HUES48 (cell line): ENCODE data around the gene WDPCP.

Experiments used
- H3K27ac ChIP-seq: one replicate; pipeline ENCODE4 v1.7.0; 2013; ENCODE audit warnings: low read depth, low read length, inconsistent platforms
- H3K27me3 ChIP-seq: 2 replicates; pipeline ENCODE4 v1.6.1; 2013; ENCODE audit warnings: mild to moderate bottlenecking, low read length; ENCODE audit not compliant: control insufficient read depth, insufficient read depth
- H3K36me3 ChIP-seq: 2 replicates; pipeline ENCODE4 v1.6.1; 2013; ENCODE audit warnings: low read length; ENCODE audit not compliant: control insufficient read depth, insufficient read depth
- H3K4me1 ChIP-seq: 2 replicates; pipeline ENCODE4 v1.6.1; 2013; ENCODE audit warnings: mild to moderate bottlenecking, low read length; ENCODE audit not compliant: control insufficient read depth, insufficient read depth
- H3K4me3 ChIP-seq: 2 replicates; pipeline ENCODE4 v1.5.1; 2013; ENCODE audit warnings: mild to moderate bottlenecking, low read depth, low read length
- H3K9ac ChIP-seq: 2 replicates; pipeline ENCODE4 v1.6.1; 2013; ENCODE audit warnings: mild to moderate bottlenecking, low read depth, low read length, moderate library complexity
- H3K9me3 ChIP-seq: 2 replicates; pipeline ENCODE4 v1.6.1; 2013; ENCODE audit warnings: low read length; ENCODE audit not compliant: control insufficient read depth, insufficient read depth

WDPCP gene

DNA sequence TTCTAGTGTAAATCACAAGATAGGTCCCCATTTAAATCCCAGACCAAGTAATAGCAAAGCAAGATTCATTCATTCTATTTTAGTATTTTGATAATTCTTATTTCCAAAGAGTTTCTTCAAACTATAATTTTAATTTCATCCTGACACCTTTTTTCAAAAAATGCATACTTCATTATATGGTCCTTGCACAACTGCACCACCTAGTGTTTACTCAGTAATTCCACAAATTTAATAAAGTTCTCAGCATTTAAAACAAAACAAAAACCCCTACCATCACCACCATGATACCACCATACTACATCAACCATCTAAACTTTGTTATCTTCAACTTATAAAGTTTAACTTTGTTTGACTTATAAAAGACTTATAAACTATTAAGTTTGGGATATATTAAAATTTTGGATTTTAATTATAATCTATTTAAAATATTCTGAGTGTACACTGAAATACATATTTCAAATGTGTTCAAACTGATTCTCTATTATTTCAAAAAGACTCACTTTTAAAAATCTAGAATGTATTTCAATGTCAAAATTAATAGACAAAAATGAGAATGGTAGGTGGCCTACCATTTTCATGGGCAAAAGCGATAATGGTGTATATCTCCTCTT is 44.2 kb downstream of the WDPCP start:
- H3K9me3 ChIP-seq, result no peaks in the 10 kb centered on the region
- no peaks in the 10 kb centered on the region for H3K27me3 ChIP-seq
- H3K4me3 ChIP-seq, result no peak overlapping the region

DNA sequence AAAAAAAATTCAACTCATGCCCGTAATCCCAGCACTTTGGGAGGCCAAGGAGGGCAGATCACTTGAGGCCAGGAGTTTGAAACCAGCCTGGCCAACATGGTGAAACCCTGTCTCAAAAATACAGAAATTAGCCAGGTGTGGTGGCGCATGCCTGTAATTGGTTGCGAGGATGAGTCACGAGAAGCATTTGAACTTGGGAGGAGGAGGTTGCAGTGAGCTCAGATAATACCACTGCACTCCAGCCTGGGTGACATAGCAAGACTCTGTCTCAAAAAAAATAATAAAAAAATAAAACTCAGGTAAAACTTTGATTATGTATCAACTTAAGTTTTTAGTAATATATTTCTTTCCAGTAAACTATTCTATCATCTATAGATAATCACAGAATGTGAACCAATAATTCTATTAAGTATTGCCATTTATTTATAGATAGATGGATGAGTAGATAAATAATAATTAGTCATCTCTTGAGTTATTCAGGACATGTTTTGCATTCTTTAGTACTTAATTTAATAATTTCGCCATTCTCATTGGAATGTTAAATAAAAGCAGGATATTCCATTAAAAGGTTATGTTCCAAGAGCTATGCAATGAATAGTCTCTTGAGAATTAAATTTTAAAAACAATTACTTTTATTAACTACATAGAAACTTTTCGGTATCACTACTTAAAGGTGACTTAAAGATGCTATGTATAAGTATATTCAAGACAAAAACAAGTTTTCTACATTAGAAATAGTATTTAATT is 48.7 kb downstream of the WDPCP start:
- no peaks in the 10 kb centered on the region for H3K9me3 ChIP-seq
- H3K27ac ChIP-seq, result no peak overlapping the region

More for the DNA sequence above, 44.2 kb downstream of the WDPCP start:
- no peaks in the 10 kb centered on the region for H3K36me3 ChIP-seq
- H3K27ac ChIP-seq, result no peak overlapping the region
- H3K4me1 ChIP-seq, result peaks cover 11% of the 10 kb centered on the region
- H3K9ac ChIP-seq, result no peak overlapping the region

DNA sequence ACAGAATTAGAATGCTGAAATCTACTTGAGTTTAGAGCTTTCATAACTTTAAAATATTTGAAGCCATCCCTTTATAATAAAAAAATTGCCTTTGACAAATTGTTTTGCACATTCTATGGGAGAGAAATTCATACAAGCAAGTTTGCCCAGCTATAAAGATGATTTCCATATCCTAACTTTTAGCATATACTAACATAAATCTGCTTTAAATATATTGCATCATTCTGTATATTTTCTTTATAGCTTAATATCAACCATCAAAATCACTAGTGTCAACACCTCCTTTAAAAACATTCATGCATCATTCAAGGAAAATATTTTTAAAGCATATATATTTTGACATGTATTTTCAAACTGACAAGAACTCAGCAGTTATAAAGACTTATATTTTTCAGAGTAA is 49.9 kb downstream of the WDPCP start:
- H3K4me1 ChIP-seq, result no peaks in the 10 kb centered on the region; the same call in 1 of the 2 replicates
- H3K9me3 ChIP-seq, result no peaks in the 10 kb centered on the region
- no peak overlapping the region for H3K9ac ChIP-seq
- H3K27ac ChIP-seq, result no peak overlapping the region
- H3K4me3 ChIP-seq, result no peak overlapping the region
- H3K27me3 ChIP-seq, result no peaks in the 10 kb centered on the region
- H3K36me3 ChIP-seq, result no peaks in the 10 kb centered on the region

More for the DNA sequence above, 48.7 kb downstream of the WDPCP start:
- H3K4me1 ChIP-seq, result peaks cover 5% of the 10 kb centered on the region; the same call in 1 of the 2 replicates
- H3K36me3 ChIP-seq, result no peaks in the 10 kb centered on the region
- H3K27me3 ChIP-seq, result no peaks in the 10 kb centered on the region
- H3K9ac ChIP-seq, result no peak overlapping the region
- H3K4me3 ChIP-seq, result no peak overlapping the region

DNA sequence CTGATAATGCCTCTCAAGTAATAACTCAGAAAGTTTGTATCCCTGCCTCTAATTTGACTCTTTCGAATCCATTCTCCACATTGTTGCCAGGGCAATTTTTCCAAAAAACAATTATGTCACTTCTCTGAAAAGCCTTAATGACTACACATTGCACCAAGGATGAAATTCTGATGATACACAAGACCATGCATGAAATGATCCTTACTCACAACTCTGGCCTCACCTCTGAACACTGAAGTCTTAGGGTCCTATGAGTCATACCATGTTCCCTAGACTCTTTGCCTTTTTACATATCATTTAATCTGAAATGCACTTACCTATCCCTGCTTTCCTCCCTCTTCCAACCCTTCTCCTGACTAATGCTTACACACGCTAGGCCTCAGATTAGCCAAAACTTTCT is 51.0 kb downstream of the WDPCP start:
- H3K9ac ChIP-seq, result no peak overlapping the region

DNA sequence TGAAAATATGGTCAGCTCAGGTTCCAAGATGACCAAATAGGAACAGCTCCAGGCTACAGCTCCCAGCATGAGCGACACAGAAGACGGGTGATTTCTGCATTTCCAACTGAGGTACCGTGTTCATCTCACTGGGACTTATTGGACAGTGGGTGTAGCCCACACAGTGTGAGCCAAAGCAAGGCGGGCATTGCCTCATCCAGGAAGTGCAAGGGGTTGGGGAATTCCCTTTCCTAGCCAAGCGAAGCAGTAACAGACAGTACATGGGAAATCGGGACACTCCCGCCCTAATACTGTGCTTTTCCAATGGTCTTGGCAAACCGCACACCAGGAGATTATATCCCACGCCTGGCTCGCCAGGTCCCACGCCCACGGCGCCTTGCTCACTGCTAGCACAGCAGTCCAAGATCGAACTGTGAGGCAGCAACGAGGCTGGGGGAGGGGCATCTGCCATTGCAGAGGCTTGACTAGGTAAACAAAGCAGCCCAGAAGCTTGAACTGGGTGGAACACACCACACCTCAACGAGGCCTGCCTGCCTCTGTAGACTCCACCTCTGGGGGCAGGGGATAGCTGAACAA is 57.5 kb downstream of the WDPCP start:
- H3K4me3 ChIP-seq, result no peak overlapping the region
- H3K27me3 ChIP-seq, result no peaks in the 10 kb centered on the region

More for the DNA sequence above, 51.0 kb downstream of the WDPCP start:
- Histone ChIP-seq H3K36me3 (no peaks in the 10 kb centered on the region), H3K27ac (no peak overlapping the region), H3K9me3 (no peaks in the 10 kb centered on the region), H3K4me3 (no peak overlapping the region), H3K27me3 (no peaks in the 10 kb centered on the region), H3K4me1 (no peaks in the 10 kb centered on the region)

DNA sequence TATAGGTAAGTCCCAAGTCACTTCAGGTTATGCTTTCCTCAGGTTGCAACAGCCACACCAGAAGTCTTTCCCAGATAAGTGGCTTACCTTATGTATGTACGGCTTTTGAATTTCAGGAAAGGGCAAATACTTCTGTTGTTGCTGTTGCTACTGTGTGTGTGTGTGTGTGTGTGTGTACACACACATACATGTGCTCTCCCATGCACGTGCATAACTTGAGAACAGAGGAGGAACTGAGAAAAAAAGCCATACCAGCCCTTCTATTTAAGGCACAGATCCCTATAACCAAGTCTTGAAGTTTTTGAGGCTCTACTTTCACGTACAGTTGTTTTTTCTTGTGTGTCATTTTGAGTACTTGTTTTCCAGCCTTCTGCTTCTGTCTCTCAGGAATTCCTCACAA is 62.4 kb downstream of the WDPCP start:
- no peaks in the 10 kb centered on the region for H3K36me3 ChIP-seq
- peaks cover 10% of the 10 kb centered on the region for H3K9me3 ChIP-seq
- no peak overlapping the region for H3K9ac ChIP-seq
- no peak overlapping the region for H3K27ac ChIP-seq
- no peaks in the 10 kb centered on the region for H3K4me1 ChIP-seq
- no peaks in the 10 kb centered on the region for H3K27me3 ChIP-seq
- no peak overlapping the region for H3K4me3 ChIP-seq

More for the DNA sequence above, 57.5 kb downstream of the WDPCP start:
- no peak overlapping the region for H3K27ac ChIP-seq
- no peaks in the 10 kb centered on the region for H3K4me1 ChIP-seq
- H3K9me3 ChIP-seq, result peaks cover 13% of the 10 kb centered on the region
- H3K9ac ChIP-seq, result no peak overlapping the region
- H3K36me3 ChIP-seq, result no peaks in the 10 kb centered on the region

DNA sequence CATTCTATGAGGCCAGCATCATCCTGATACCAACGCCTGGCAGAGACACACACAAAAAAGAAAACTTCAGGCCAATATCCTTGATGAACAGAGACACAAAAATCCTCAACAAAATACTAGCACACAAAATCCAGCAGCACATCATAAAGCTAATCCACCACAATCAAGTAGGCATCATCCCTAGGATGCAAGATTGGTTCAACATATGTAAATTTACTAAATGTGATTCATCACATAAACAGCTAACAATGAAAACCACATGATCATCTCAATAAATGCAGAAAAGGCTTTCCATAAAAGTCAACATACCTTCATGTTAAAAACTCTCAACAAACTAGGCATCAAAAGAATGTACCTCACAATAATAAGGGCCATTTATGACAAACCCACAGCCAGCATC is 65.3 kb downstream of the WDPCP start:
- Histone ChIP-seq H3K9ac (no peak overlapping the region), H3K4me1 (no peaks in the 10 kb centered on the region), H3K9me3 (0 out of 2 replicates have a peak, but pooled peaks cover 3% of the 10 kb centered on the region)

DNA sequence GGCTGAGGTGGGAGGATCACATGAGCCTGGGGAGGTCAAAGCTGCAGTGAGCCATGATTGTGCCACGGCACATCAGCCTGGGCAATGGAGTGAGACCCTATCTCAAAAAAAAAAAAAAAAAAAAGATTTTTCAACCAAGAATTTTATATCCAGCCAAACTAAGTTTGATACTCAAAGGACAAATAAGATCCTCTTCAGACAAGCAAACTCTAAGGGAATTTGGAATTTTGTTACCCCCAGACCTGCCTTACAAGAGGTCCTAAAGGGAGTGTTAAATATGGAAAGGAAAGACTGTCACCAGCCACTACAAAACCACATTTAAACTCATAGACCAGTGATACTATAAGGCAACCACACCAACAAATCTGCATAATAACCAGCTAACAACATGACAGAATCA is 67.5 kb downstream of the WDPCP start:
- no peaks in the 10 kb centered on the region for H3K4me1 ChIP-seq
- H3K9ac ChIP-seq, result no peak overlapping the region
- H3K27me3 ChIP-seq, result no peaks in the 10 kb centered on the region
- H3K9me3 ChIP-seq, result 0 out of 2 replicates have a peak, but pooled peaks cover 3% of the 10 kb centered on the region
- H3K4me3 ChIP-seq, result no peak overlapping the region
- no peaks in the 10 kb centered on the region for H3K36me3 ChIP-seq
- no peak overlapping the region for H3K27ac ChIP-seq

More for the DNA sequence above, 65.3 kb downstream of the WDPCP start:
- Histone ChIP-seq H3K27ac (no peak overlapping the region), H3K36me3 (no peaks in the 10 kb centered on the region), H3K27me3 (no peaks in the 10 kb centered on the region), H3K4me3 (no peak overlapping the region)

DNA sequence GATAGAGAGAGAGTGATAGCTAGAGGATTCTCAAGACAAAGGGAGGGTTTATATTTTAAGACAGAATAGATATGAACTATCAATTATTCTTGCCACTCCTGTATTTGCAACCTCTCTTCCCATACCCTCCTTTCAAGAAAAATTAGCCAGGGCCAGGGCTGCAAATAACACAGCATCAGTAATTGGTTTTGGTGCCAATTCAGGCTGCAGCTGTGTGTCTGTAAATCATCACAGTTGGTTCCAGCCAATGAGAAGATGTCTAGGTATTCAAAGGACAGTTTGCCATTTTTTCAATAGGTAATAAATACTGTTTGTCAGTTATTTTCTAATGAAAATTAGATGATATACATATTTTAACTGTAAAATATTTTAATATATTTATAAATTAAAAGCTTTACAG is 73.5 kb downstream of the WDPCP start:
- no peak overlapping the region for H3K27ac ChIP-seq
- H3K36me3 ChIP-seq, result no peaks in the 10 kb centered on the region
- no peaks in the 10 kb centered on the region for H3K27me3 ChIP-seq
- no peaks in the 10 kb centered on the region for H3K4me1 ChIP-seq
- no peak overlapping the region for H3K4me3 ChIP-seq
- H3K9me3 ChIP-seq, result no peaks in the 10 kb centered on the region
- H3K9ac ChIP-seq, result no peak overlapping the region

DNA sequence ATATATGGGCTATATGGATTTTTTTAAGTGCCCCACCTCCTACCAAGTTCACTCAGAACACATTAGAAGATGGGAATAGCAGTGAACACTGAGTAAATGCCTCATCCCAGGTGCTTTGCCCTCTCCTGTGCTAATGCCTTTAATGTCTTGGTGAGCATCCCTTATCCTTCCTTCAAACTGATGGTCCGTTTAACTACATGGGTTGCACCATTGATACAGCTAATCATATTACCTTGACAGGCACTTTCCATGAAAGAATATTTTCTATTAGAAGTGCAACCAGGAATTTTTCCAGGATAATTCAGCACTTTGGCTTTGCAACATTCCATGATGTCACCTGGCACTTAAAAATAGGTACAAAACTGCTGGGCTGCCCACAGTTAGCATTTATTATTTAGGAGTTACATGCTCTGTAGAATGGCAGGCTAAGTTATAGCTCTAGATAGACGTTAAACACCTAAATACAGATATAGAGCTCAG is 74.0 kb downstream of the WDPCP start:
- Histone ChIP-seq H3K4me3 (no peak overlapping the region), H3K4me1 (no peaks in the 10 kb centered on the region), H3K27me3 (no peaks in the 10 kb centered on the region), H3K36me3 (no peaks in the 10 kb centered on the region), H3K27ac (no peak overlapping the region), H3K9ac (no peak overlapping the region), H3K9me3 (no peaks in the 10 kb centered on the region)

DNA sequence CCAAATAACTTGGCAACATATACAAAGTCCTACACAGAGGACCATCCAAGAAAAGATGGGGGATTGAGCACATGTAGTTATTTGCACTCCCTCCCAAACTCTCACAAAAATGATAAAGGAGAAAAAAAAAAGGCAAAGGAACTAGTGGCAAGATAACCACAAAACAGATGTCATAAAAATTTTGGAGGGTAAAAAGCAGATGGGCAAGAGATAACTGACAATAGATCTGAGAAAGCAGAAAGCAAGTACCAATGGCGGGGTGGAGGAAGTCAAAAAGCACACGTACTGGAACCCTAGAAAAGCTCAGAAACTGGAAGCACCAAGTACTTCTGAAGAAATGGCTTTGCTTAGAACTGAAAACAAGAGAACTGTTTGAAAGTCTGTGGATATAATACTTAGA is 82.0 kb downstream of the WDPCP start:
- Histone ChIP-seq H3K4me1 (peaks cover 25% of the 10 kb centered on the region), H3K4me3 (no peak overlapping the region), H3K27ac (no peak overlapping the region), H3K9ac (no peak overlapping the region), H3K36me3 (no peaks in the 10 kb centered on the region), H3K27me3 (no peaks in the 10 kb centered on the region), H3K9me3 (no peaks in the 10 kb centered on the region)
